Stimulated activated CD8-positive, alpha-beta memory T cell treated with anti-CD3 and anti-CD28 coated beads, Interleukin-7, amount 100 ng/mL, for 24 hours (primary cell): ENCODE data around the gene GDPD5.

Experiments
- DNase-seq: peaks from one replicate; pipeline ENCODE4 v3.0.0-alpha.2; 2020; ENCODE audit warnings: low read depth

Gene GDPD5

DNA sequence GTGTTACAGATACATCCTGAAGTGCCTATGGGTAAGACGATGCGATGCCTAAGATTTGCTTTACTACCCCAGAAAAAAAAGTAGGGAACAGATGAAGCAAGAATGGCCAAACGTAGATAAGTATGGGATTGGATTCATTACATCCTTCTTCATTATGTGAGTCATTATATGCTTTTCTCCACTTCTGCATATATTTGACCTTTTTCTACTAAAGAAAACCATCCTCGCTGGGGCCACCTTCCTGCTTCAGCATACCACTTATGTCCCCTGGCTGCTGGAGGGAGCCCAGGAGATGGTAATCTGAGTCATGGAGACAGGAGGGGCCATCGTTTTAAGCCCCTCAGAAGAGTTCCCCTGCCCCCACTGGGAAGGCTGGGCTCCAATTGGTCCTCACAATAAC lies 78.3 kb downstream of the GDPD5 start:
- DNase-seq: no peak

- peak; percentile 72 for DNase-seq
Observed at GRCh38 chr11:75445315-75445953, 80.3 kb downstream of the GDPD5 start.

- DNase-seq: no peak
Observed at GRCh38 chr11:75443043-75443442, 82.7 kb downstream of the GDPD5 start.

- no peak for DNase-seq
Observed at GRCh38 chr11:75442161-75442885, 83.4 kb downstream of the GDPD5 start.

DNA sequence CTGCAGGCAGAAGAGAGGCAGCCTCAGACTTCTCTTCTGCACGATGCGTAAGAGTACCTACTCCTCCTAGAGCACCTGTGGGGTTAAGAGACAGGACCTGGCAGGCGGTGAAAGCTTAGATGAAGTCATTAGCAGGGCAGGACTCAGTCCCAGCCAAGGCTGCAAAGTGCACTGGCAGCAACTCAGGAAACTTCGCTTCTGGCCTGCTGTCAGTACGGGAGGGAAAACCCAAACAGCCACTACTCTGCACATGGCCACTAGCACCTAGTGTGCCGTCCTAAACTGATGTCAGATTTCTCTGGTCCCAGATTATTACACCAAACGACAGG lies 84.0 kb downstream of the GDPD5 start:
- DNase-seq: no peak

- DNase-seq: no peak
Observed at GRCh38 chr11:75440960-75441803, 84.6 kb downstream of the GDPD5 start.

GRCh38 chr11:75439495-75440120 lies 86.1 kb downstream of the GDPD5 start:
- no peak for DNase-seq

DNA sequence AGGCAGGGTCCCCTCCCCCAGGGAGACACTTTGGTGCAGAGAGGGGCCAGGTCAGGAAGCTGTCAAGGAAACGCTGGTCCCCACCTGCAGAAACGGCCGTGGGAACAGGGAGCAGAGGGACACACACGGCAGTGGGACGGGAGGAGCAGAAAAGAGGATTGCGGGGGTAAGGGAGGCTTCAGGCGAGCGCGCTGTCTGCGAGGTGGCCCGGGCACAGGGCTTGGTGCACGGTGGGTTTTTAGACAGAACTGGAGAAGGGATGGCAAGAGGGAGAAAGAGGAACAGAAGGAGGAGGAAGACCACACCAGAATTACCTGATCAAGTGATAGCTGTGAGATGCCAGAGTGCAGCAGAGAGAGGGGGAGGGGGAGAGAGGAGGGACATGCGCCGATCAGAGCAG lies 86.7 kb downstream of the GDPD5 start:
- DNase-seq: no peak

- DNase-seq: no peak
Observed at GRCh38 chr11:75437966-75438659, 87.6 kb downstream of the GDPD5 start.

DNA sequence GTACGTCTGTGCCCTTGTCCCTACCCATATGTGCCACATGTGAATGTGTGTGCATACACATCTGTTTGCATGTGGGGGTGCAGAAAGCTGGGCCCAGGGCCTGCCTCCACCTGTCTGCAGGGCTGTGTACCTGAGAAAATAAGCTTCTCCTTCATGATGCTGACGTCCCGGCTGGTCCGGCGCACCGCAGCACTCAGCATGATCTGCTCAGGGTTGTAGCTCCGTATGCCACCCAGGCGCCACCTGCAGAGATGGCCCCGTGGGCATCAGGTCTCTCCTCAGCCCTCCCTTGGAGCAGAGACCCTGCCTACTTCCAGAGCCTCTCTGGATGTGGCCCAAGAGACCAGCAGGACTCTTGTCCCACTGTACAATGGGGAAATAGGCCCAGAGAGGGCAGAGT lies 88.9 kb downstream of the GDPD5 start:
- no peak for DNase-seq

DNA sequence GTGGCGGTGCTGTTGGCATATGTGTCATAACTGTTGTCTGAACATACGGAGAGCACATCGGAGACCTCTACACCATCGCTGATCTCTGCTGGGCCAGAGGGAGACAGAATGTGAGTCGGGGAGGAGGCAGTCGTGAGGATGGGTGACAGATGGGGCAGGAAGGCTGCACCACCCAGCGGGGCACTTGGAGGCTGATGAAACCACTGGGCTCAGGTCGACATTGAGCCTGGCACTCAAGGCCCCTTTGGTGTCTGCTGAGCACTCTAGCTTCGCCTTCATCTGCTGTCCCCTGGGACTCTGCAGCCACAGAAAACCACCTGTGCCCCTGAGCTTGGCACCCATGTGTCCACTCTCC lies 90.2 kb downstream of the GDPD5 start:
- DNase-seq: no peak

- DNase-seq: no peak
Observed at GRCh38 chr11:75434886-75435570, 90.7 kb downstream of the GDPD5 start.

- no peak for DNase-seq
Observed at GRCh38 chr11:75434051-75434450, 91.7 kb downstream of the GDPD5 start.

DNA sequence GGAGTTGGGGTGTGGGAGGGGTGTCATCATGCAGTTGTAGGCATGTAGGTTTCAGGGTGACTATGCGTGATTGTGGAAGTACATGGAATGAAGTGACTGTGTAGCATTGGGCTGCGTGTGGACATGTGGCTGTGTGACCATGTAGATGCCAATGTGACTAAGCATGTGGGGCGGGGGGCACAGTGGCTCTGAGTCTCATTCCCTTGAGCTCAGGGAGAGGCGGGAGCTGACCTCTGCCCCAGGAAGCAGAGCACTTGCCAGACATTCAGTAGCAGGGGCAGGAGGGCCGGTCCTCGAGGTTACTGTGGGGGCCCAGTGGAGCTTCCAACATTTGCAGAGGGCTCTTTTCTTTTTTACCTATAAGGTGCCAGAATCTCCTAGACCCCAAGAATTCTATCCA lies 92.3 kb downstream of the GDPD5 start:
- DNase-seq: no peak

DNA sequence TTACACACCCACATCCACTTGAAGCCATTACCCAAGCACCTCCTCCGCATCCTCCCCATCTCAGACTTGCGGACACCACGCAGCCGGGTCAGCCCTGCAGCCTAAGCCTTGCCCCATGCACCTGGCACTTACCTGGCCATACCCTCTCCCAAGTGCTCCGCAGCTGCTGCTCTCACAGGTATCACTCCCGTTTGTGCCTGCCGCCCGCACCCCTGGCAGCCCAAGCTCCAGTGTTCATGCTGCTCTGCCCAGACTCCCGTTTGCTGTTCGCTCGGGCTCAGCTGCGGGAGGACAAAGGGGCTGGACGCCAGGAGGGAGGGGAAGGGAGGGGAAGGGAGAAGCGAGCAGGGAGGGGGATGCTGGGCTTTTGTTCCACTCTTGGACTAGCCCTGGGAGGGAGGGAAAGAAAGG lies 92.8 kb downstream of the GDPD5 start, which contains the start of gene KLHL35:
KLHL35 (minus strand) TSS at position 293 of the 411 bp plus-strand sequence. CDS start 2,574 bp downstream, outside the sequence.
- no peak for DNase-seq

GRCh38 chr11:75431533-75432525 lies 93.9 kb downstream of the GDPD5 start:
- no peak for DNase-seq

DNA sequence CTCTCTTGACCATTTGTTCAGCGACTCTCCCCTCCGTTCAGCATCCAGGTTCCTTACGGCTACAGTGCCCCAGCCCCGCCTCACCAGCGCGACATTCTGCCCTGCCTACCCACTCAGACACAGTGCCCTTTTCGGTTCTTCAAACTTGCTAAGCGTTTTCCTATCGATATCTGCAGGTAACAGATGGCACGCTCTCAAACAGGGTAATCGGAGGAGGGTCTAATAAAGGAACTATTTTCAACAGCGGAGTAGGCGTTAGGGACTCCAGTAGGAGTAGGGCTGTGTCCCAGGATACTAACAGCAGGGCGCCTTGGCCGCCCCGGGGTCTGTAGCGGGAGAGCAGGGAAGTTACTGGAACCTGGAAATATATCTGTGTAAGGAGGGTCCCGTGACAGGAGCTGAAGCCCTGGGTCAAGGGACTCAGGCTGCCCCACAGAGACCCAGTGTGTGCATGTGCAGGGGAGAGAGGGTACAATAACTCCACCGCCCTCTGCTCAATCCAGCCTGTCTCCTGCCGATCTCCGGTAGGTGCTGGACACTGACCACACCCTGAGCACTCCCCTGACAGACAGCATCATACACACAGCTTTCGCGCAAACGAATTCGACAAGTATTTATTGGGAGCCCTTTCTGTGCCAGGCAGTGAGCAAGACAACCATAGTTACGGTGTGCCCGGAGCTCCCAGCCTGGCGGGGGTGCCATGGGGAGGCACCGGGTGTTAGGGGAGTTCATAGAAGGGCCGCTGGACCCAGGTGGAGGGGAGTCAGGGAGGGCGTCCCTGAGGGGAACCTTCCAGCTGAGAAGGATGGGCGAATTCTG lies 94.8 kb downstream of the GDPD5 start:
- no peak for DNase-seq

- no peak for DNase-seq
Observed at GRCh38 chr11:75429902-75430713, 95.6 kb downstream of the GDPD5 start.

- no peak for DNase-seq
Observed at GRCh38 chr11:75429641-75429901, 96.2 kb downstream of the GDPD5 start.
